ENCODE results near the gene OR10D3.

Gene OR10D3, protein sequence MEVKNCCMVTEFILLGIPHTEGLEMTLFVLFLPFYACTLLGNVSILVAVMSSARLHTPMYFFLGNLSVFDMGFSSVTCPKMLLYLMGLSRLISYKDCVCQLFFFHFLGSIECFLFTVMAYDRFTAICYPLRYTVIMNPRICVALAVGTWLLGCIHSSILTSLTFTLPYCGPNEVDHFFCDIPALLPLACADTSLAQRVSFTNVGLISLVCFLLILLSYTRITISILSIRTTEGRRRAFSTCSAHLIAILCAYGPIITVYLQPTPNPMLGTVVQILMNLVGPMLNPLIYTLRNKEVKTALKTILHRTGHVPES

DNA sequence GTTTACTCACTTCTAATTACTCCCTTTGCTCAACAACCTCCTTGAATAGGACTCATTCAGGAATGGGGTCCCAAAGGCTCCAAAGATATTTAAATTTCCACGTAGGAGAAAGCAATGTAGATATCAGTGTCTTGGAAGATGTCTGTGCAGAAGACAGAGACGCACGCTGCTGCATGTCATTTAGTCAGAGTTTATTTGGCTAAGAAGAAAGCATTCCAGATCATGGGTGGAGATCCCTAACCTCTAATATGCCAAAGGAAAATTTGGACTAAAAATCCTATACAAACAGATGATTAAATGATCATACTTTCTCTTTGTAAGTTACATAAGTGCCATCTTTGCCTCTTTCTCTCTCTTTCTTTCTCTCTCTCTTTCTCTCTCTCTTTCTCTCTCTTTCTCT, at the start of gene OR10D3:
Gene OR10D3 (plus strand): TSS at position 278 of the 400 bp plus-strand sequence. CDS start 1,925 bp downstream, outside the sequence.
- H3K27me3 Mint-ChIP-seq (ENCODE audit: low read depth, poor library complexity), result peaks cover 44% of the 10 kb centered on the region
- no peak within 1 kb of the TSS for H3K27ac Mint-ChIP-seq
- H3K4me3 Mint-ChIP-seq, result no peak within 1 kb of the TSS
- peaks cover 4% of the 10 kb centered on the region for H3K9me3 Mint-ChIP-seq
- no peaks in the 10 kb centered on the region for H3K36me3 Mint-ChIP-seq (ENCODE audit: low read depth)
- no peaks in the 10 kb centered on the region for H3K4me1 Mint-ChIP-seq
- TF ChIP-seq, protein P1, sequence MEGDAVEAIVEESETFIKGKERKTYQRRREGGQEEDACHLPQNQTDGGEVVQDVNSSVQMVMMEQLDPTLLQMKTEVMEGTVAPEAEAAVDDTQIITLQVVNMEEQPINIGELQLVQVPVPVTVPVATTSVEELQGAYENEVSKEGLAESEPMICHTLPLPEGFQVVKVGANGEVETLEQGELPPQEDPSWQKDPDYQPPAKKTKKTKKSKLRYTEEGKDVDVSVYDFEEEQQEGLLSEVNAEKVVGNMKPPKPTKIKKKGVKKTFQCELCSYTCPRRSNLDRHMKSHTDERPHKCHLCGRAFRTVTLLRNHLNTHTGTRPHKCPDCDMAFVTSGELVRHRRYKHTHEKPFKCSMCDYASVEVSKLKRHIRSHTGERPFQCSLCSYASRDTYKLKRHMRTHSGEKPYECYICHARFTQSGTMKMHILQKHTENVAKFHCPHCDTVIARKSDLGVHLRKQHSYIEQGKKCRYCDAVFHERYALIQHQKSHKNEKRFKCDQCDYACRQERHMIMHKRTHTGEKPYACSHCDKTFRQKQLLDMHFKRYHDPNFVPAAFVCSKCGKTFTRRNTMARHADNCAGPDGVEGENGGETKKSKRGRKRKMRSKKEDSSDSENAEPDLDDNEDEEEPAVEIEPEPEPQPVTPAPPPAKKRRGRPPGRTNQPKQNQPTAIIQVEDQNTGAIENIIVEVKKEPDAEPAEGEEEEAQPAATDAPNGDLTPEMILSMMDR (IDR thresholded peaks at IDR 0.05), result no peak
- no peak for DNase-seq

DNA sequence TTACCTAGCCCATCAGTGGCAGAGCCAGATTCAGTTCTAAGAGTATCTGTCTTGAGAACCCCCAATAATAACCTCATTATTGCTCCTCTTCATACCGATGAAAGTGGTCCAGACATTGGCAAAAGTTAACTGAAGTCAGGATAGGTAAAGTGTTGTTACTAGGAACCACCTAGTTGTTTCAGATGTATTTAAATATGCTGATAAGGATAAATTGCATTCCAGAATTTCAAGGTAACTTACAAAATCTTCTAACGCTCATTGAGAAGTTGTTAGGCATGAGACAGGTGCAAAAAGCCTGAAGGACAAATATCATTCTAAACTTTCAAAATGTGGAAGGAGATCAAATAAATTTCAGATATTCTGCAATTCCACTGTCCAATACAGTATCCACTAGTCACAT, 40.1 kb upstream of the OR10D3 start:
- H3K27me3 Mint-ChIP-seq (ENCODE audit: low read depth, poor library complexity), result peaks cover 6% of the 10 kb centered on the region
- peaks cover 22% of the 10 kb centered on the region for H3K9me3 Mint-ChIP-seq
- no peak overlapping the region for H3K4me3 Mint-ChIP-seq
- no peaks in the 10 kb centered on the region for H3K4me1 Mint-ChIP-seq
- TF ChIP-seq, protein P1 (IDR thresholded peaks at IDR 0.05), result no peak
- H3K36me3 Mint-ChIP-seq (ENCODE audit: low read depth), result peaks cover 18% of the 10 kb centered on the region
- no peak overlapping the region for H3K27ac Mint-ChIP-seq
- no peak for DNase-seq

DNA sequence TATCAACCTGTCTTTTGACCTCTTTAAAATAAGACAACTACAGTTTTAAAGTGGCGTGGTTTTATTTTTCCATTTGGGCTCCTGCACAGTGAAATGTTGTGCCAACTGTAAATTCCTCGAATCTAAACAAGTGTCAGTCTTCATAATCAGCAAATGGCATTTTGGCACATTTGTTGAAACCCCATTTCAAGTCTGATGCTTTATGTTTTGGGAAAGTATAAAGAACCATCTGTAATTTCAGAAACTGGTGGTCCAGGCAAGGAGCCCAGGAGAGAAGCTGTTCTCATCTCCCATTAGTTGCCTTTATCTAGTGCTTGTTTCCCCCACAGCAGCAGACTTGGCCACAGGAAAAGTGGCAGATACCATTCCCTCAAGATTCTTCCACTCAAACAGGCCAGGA, 35.2 kb upstream of the OR10D3 start:
- H3K4me3 Mint-ChIP-seq, result no peak overlapping the region
- no peak overlapping the region for H3K27ac Mint-ChIP-seq
- no peak for DNase-seq
- no peaks in the 10 kb centered on the region for H3K36me3 Mint-ChIP-seq (ENCODE audit: low read depth)
- peaks cover 15% of the 10 kb centered on the region for H3K27me3 Mint-ChIP-seq (ENCODE audit: low read depth, poor library complexity)
- H3K9me3 Mint-ChIP-seq, result peaks cover 8% of the 10 kb centered on the region
- TF ChIP-seq, protein P1 (IDR thresholded peaks at IDR 0.05), result no peak
- H3K4me1 Mint-ChIP-seq, result no peaks in the 10 kb centered on the region

DNA sequence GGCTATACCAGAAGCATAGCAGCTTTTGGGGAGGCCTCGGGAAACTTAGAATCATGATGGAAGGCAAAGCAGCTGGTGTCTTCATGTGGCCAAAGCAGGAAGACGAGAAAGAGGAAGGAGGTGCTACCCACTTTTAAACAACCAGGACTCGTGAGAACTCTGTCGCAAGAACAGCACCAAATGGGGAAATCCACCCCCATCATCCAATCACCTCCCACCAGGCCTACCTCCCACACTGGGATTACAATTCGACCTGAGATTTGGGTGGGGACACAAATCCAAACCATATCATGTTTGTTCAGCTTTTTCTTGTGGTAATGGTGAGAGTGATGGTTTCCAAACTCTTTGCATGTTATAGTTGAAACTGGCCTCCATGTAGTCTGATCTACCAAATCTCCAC, 32.5 kb upstream of the OR10D3 start:
- Mint-ChIP-seq H3K4me1 (no peaks in the 10 kb centered on the region), H3K4me3 (no peak overlapping the region), H3K36me3 (ENCODE audit: low read depth) (no peaks in the 10 kb centered on the region), H3K27ac (no peak overlapping the region), H3K9me3 (peaks cover 8% of the 10 kb centered on the region), H3K27me3 (ENCODE audit: low read depth, poor library complexity) (peaks cover 21% of the 10 kb centered on the region)
- no peak for DNase-seq
- TF ChIP-seq, protein P1 (IDR thresholded peaks at IDR 0.05), result no peak

DNA sequence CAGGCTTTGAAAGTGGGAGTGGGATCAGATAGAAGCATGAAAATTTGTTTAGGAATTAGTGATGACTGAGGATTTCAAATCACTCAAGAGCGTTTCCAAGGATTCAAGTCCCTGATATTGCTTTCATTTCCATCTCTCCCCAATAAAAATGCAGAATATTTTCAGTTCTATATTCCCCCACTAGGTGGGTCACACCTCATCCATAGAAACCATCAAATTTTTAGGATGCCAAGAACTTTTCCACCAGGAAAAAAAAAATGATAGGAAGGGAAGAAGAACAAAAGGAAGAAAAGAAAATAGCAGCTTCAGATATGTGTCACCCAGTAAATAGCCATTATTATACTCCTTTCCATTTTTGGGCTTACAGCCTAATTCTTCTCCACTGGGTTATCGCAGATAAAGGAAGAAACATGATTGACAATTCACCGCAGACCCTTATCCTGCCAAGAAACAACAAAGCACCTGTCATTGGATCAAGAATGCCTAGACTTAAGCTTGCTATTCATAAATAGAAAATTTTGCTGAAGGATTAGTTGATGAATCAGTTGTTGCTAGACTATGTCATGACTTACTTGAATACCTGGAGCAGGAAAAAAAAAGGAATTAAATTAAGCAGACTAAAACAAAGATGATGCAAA, 30.3 kb upstream of the OR10D3 start:
- Mint-ChIP-seq H3K9me3 (peaks cover 8% of the 10 kb centered on the region), H3K4me1 (no peaks in the 10 kb centered on the region), H3K4me3 (no peak overlapping the region), H3K36me3 (ENCODE audit: low read depth) (no peaks in the 10 kb centered on the region), H3K27me3 (ENCODE audit: low read depth, poor library complexity) (peaks cover 39% of the 10 kb centered on the region), H3K27ac (no peak overlapping the region)
- DNase-seq, result no peak
- TF ChIP-seq, protein P1 (IDR thresholded peaks at IDR 0.05), result peak; percentile 7

Measured in nephron progenitor cell (in vitro differentiated cells).